ENCODE results near the gene CLEC10A. TPM values are rescaled to one million over a fixed set of nuclear protein-coding genes. Genes with fewer than 3 reads are reported as not detected.

Gene CLEC10A
- polyA plus RNA-seq, 1 donor (not counting 4 experiments of a cell fraction or from before 2014, with no cell fraction given), result not detected

DNA sequence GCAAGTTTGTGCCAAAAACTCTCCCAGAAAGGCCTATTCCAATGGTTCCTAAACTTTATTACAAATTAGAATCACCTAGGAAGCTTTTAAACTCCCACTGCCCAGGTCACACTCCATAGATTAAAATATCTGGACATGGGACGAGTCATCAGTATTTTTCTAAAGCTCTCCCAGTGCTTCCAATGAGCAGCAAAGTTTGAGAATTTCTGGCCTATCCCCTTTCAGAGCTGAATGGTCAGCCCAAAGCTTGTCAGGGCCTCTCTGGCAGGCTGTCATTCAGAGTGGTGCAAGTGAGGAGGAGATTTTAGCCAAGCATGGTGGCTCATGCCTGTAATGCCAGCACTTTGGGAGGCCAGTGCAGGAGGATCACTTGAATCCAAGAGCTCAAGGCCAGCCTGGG is 54.8 kb downstream of the CLEC10A start:
- DNase-seq (ENCODE audit: low read depth, low spot score) (no peak), FAIRE-seq (no peak)
- dilution Hi-C loops (cut with MboI; ENCODE audit: extremely low pct_ligation_motif_present, low sequenced_read_pairs), result no loop called here
- H4K20me1 ChIP-seq (ENCODE audit: control insufficient read depth, extremely low read depth, insufficient read depth, low read length), result no peaks in the 10 kb centered on the region
- H3K27me3 ChIP-seq (ENCODE audit: control insufficient read depth, extremely low read depth, insufficient read depth, low read length), result peaks cover 12% of the 10 kb centered on the region
- no peak overlapping the region for H3K4me2 ChIP-seq (ENCODE audit: control insufficient read depth, extremely low read depth, insufficient read depth, low read depth, low read length)
- H3K9me3 ChIP-seq (ENCODE audit: control insufficient read depth, low read depth, low read length), result no peaks in the 10 kb centered on the region
- TF ChIP-seq, protein P1, sequence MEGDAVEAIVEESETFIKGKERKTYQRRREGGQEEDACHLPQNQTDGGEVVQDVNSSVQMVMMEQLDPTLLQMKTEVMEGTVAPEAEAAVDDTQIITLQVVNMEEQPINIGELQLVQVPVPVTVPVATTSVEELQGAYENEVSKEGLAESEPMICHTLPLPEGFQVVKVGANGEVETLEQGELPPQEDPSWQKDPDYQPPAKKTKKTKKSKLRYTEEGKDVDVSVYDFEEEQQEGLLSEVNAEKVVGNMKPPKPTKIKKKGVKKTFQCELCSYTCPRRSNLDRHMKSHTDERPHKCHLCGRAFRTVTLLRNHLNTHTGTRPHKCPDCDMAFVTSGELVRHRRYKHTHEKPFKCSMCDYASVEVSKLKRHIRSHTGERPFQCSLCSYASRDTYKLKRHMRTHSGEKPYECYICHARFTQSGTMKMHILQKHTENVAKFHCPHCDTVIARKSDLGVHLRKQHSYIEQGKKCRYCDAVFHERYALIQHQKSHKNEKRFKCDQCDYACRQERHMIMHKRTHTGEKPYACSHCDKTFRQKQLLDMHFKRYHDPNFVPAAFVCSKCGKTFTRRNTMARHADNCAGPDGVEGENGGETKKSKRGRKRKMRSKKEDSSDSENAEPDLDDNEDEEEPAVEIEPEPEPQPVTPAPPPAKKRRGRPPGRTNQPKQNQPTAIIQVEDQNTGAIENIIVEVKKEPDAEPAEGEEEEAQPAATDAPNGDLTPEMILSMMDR (optimal IDR thresholded peaks at IDR 0.05 in 1 of 3, IDR thresholded peaks at IDR 0.05 in 1 of 3, conservative IDR thresholded peaks at IDR 0.05 in 1 of 3; ENCODE audit: extremely low read depth in 1 of 3, insufficient read depth in 2 of 3, low read length in 3 of 3), result no peak
- TF ChIP-seq EZH2 (IDR thresholded peaks at IDR 0.05; ENCODE audit: low read length), result no peak
- no peaks in the 10 kb centered on the region for H3K79me2 ChIP-seq (ENCODE audit: control insufficient read depth, insufficient read depth, low read length)
- H3K4me1 ChIP-seq (ENCODE audit: control insufficient read depth, extremely low read depth, insufficient read depth, low read length), result no peaks in the 10 kb centered on the region
- no peak overlapping the region for H3K4me3 ChIP-seq (ENCODE audit: control insufficient read depth in 2 of 3, extremely low read depth in 1 of 3, insufficient read depth in 2 of 3, low read depth in 1 of 3, low read length in 3 of 3)
- H3K36me3 ChIP-seq (ENCODE audit: control insufficient read depth in 2 of 2, extremely low read depth in 1 of 2, insufficient read depth in 2 of 2, low read length in 2 of 2), result no peaks in the 10 kb centered on the region
- H3K27ac ChIP-seq (ENCODE audit: control insufficient read depth, insufficient read depth, low read length), result no peak overlapping the region
- no peaks in the 10 kb centered on the region for H3K9me1 ChIP-seq (ENCODE audit: control insufficient read depth, extremely low read depth, insufficient read depth, low read length)
- no peak overlapping the region for H3K9ac ChIP-seq (ENCODE audit: control insufficient read depth, extremely low read depth, insufficient read depth, low read length)
- H2AFZ ChIP-seq (ENCODE audit: control insufficient read depth, low read length), result no peak overlapping the region

Small RNA genes lying within 50 kb of the gene (small RNA-seq; reads per million reads assigned to genes)
- gene AC120057.1 (ENCODE audit: insufficient read length in 3 of 3, low read depth in 3 of 3, low replicate concordance in 1 of 3), result 0 reads per million in 3 experiments

Other genes with a start within 250 kb of the CLEC10A start
- not detected in 3 replicates for gene TEKT1, start 248.5 kb downstream of the CLEC10A start, polyA plus RNA-seq
- gene ALOX12, start 84.2 kb downstream of the CLEC10A start, polyA plus RNA-seq, result 0.19 to 0.35 TPM (median 0.22 TPM) in 3 replicates
- 87.0 to 267 TPM (median 99.7 TPM) in 3 replicates for gene RNASEK, start 67.6 kb downstream of the CLEC10A start, polyA plus RNA-seq
- gene BCL6B, start 57.2 kb downstream of the CLEC10A start, polyA plus RNA-seq, result not detected in 3 replicates
- 2.2 to 6.9 TPM (median 2.7 TPM) in 3 replicates for gene SLC16A13, start 44.2 kb downstream of the CLEC10A start, polyA plus RNA-seq
- 0.09 TPM in 1 of 3 replicates, not detected in the others for gene SLC16A11, start 36.2 kb downstream of the CLEC10A start, polyA plus RNA-seq
- not detected in 3 replicates for gene ASGR2, start 34.6 kb upstream of the CLEC10A start, polyA plus RNA-seq
- 0.12 to 0.22 TPM (median 0.18 TPM) in 3 replicates for gene ASGR1, start 99.1 kb upstream of the CLEC10A start, polyA plus RNA-seq
- gene DLG4, start 139.6 kb upstream of the CLEC10A start, polyA plus RNA-seq, result 4.5 to 7.2 TPM (median 5.5 TPM) in 3 replicates
- gene ACADVL, start 139.7 kb upstream of the CLEC10A start, polyA plus RNA-seq, result 300 to 633 TPM (median 301 TPM) in 3 replicates
- gene DVL2, start 154.3 kb upstream of the CLEC10A start, polyA plus RNA-seq, result 3.7 to 6.3 TPM (median 4.7 TPM) in 3 replicates
- gene PHF23, start 159.2 kb upstream of the CLEC10A start, polyA plus RNA-seq, result 52.8 to 61.6 TPM (median 55.3 TPM) in 3 replicates
- gene GABARAP, start 162.2 kb upstream of the CLEC10A start, polyA plus RNA-seq, result 271 to 416 TPM (median 391 TPM) in 3 replicates
- 60.8 to 143 TPM (median 66.2 TPM) in 3 replicates for gene CTDNEP1, start 171.5 kb upstream of the CLEC10A start, polyA plus RNA-seq
- gene ELP5, start 172.0 kb upstream of the CLEC10A start, polyA plus RNA-seq, result 19.4 to 24.9 TPM (median 21.4 TPM) in 3 replicates
- 6.3 to 9.0 TPM (median 6.8 TPM) in 3 replicates for gene CLDN7, start 182.2 kb upstream of the CLEC10A start, polyA plus RNA-seq
- 0.05 TPM in 1 of 3 replicates, not detected in the others for gene SLC2A4, start 201.5 kb upstream of the CLEC10A start, polyA plus RNA-seq
- 0.01 to 0.05 TPM (median 0.05 TPM) in 3 replicates for gene YBX2, start 214.4 kb upstream of the CLEC10A start, polyA plus RNA-seq
- gene EIF5A, start 227.4 kb upstream of the CLEC10A start, polyA plus RNA-seq, result 769 to 1,493 TPM (median 948 TPM) in 3 replicates
- gene GPS2, start 235.1 kb upstream of the CLEC10A start, polyA plus RNA-seq, result 20.7 to 54.1 TPM (median 24.7 TPM) in 3 replicates
- gene NEURL4, start 249.1 kb upstream of the CLEC10A start, polyA plus RNA-seq, result 11.3 to 18.9 TPM (median 13.5 TPM) in 3 replicates